HG02678 (cell line): ENCODE measurements around the gene POC1A.
"Not testable (repeated sequence)": the region's sequence is repeated elsewhere in the genome, so short reads cannot be mapped to it uniquely, and the experiment has no call there.

Experiments
- ATAC-seq: cut with Tn5 transposase; IDR thresholded peaks from one replicate; pipeline ENCODE4 v1.9.1; 2021; ENCODE audit warnings: mild to moderate bottlenecking, moderate library complexity; ENCODE audit not compliant: unreplicated experiment

POC1A gene

GRCh38 chr3:52153389-52154096, 680 bp downstream of the POC1A start:
- peak; percentile 5 for ATAC-seq

DNA sequence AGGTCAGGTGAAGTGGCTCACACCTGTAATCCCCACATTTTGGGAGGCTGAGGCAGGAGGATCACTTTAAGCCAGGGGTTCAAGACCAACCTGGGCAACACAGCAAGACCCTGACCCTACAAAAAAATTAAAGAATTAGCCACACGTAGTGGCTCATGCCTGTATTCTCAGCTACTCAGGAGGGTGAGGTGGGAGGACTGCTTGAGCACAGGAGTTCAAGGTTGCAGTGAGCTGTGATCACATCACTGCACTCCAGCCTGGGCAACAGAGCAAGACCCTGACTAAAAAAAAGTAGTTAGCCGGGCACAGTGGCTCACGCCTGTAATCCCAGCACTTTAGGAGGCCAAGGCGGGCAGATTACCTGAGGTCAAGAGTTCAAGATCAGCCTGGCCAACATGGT, 2.2 kb downstream of the POC1A start:
- ATAC-seq = not testable (repeated sequence)

GRCh38 chr3:52150860-52151259, 3.4 kb downstream of the POC1A start:
- no peak for ATAC-seq

DNA sequence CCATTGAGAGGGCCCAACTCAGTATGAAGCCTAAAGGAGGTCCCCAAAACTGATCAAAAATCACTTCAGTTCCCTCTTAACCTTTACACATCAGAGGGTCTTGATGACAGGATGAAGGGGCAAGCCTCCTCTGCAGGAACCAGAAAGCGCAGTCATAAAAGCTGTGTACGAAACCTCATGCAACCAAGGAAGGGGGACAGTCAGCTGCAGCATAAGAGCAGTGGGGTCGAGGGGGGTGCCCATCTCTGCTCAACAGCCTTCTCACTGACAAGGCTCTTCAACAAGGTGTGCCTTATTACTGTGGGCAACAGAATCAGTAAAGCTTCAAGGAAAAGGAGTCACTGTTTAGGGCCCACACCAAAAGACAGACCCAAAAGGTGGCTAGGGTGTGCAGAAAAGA, 3.9 kb downstream of the POC1A start:
- no peak for ATAC-seq

- ATAC-seq = no peak
Measured at GRCh38 chr3:52149726-52150125, 4.5 kb downstream of the POC1A start.

DNA sequence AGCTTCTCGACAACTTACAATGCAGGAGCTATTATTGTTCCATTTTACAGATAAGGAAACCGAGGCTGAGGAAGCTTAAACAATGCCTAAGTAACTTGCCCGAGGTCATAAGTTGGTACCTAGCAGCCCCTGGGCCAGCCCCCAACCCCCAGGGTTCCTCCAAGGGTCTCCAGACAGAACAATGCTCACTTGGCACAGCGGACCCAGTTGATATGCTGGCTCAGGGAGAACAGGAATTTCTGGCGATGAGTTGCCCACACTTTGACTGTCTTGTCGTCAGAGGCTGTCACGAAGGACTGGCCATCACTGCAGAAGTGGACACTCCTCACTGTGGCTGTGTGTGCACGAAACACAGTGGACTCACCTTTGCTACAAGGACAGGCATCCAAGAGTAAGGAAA, 5.2 kb downstream of the POC1A start:
- no peak for ATAC-seq

GRCh38 chr3:52147804-52148203, 6.4 kb downstream of the POC1A start:
- no peak for ATAC-seq

GRCh38 chr3:52146811-52147210, 7.4 kb downstream of the POC1A start:
- ATAC-seq = no peak

DNA sequence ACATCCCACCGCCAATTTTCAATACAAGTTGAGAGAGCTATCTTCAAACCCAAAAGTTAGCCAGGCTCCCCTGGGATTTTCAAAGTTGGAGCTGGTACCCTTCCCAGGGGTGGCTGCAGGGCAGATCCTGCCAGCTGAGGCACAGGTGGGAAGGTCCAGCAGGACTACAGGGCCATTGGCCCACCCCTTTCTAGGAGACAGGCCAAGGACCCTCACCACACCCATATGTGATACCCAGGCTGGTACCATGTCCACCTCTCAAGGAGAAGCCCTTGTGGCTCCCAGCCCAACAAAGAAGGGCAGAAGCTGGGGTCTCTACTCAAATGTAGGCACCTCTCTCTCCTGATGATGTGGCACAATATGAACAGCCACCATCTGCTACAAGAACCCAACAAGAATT, 8.0 kb downstream of the POC1A start:
- ATAC-seq = no peak

GRCh38 chr3:52145736-52146110, 8.5 kb downstream of the POC1A start:
- ATAC-seq = no peak

DNA sequence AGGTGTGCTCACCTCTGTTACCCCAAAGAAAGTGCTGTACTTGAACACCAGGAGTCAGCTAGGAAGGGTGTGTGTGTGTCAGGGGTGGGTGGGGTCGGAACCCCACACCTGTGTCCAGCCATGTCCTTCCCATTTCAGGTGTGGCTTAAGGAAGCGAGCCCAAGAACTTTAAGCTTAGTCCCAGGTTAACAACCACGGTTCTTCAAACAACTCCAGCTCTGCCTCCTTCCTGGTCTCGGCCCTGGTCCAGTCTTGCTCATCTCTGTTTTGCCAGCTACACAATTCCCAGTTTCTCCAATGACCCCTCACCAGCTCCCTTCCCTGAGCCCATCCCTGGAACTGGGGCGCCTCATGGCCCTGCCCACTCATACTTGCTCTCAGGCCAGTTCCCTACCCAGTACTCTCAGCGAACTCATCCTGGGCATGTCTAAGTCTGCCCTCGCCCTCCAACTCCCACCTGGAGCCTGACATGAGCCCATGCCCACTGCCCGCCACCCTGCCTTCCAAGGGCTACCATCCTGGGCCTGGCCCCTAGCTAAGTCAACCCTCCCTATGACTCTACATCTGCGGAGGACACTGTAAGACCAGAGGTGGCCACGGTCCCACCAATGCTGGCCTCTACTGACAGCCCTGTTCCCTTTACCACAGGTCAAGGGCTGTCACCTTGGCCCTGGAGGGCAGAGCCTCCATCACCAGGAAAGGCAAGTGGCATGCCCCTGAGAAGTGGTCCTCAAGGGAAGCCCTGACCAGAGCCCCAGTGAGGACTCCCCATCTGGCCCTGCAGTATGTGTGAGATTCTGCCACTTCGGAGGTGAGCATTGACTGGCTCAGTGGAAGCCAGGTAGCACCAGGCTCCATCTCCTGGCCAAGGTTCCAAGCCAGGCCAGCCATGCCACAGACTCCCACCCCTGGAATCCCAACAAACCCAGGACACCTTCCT, 9.2 kb downstream of the POC1A start:
- no peak for ATAC-seq

- ATAC-seq = peak; percentile 50
Measured at GRCh38 chr3:52144034-52144795, 10.0 kb downstream of the POC1A start.

GRCh38 chr3:52143616-52144015, 10.6 kb downstream of the POC1A start:
- ATAC-seq = no peak

DNA sequence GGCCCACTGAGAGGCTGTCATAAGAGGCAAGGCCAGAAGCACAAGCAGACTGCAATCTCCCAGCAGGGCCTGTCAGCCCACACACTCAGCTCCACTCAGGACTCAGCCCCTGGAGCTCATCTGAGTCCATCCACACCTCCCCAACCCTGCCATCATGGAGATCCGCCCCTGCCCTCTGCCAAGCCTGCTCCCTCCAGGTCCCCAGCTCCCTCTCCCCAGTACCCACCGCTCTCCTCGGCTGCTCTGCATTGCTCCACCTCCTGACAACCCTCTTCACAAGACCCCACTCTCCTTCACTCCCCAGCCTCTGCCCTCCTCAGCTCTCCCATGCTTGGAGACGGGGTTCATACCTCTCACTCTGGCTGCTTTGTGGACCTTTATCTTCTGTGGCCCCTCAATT, 11.1 kb downstream of the POC1A start:
- no peak for ATAC-seq

DNA sequence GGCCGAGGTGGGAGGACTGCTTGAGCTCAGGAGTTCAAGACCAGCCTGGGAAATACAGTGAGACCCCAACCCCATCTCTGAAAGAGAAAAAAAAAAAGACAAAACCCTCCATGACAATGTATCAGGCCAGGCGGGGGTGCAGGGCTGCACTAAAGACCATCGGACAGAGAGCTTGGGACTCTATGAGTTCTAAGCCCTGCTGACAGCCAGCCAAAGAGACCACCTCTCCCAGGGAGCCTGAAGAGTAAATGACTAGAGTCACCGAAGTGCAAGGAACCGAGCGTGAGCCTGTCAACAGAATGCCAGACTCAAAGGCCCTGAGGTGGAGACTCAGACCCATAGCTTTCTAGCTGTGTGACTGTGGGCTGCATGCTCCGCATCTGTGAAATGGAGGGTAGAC, 12.5 kb downstream of the POC1A start:
- no peak for ATAC-seq

DNA sequence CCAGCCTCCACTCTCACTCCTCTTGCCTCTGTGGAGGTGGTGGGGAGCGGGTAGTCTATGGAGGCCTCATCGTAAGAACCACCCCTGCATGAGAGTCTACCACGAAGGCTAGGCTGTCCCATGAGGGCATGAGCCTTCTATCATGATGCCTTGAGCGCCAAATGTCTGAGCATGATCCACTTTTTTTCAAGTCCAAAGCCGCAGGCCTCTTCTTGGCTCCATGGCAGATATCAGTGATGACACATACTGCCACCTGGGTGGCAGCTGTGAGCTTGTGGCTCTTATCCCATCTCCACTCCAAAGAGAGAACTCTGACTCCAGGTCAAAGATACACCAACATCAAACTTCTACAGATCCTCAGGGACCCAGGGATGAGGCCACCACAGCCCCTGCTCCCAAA, 13.5 kb downstream of the POC1A start:
- no peak for ATAC-seq

DNA sequence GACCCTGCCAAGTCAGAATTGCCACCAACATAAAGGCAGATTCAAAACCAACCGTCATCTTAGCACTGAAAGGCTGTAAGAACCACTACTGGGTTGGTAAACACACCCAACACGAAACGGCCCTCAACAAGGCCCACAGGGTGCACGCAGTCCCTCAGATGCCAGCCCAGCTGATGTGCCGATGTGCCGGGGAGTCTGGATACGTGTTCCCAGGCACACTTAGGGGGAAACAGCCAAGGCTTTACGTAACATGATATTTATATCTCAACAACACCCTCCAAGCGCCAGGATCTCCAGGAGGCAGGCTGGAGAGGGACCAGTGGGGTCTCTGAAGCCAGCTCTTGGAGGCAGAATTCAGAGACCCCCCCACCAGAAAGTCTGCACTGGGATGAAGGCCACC, 14.2 kb downstream of the POC1A start:
- no peak for ATAC-seq

- no peak for ATAC-seq
Measured at GRCh38 chr3:52137311-52137710, 16.9 kb downstream of the POC1A start.

DNA sequence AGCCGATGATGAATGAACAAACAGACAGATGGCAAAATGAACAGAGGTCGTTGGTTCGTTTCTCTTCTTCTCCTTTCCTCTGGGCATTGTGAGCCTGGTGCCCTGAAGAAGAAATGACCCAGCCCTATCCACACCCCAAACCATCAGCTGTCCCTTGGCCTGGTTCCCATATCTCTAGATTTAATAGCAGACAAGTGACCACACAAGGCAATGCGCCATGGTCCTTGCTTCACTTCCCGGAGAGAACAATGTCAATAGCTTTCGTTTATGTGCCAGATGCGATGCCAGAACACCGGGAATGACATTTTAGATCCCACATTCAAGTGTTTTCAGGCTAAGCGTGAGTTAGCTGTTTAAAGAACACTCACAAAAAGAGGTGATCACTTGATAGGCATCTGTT, 17.7 kb downstream of the POC1A start:
- no peak for ATAC-seq

GRCh38 chr3:52135332-52135731, 18.9 kb downstream of the POC1A start:
- no peak for ATAC-seq

GRCh38 chr3:52134761-52135160, 19.5 kb downstream of the POC1A start:
- ATAC-seq = no peak

DNA sequence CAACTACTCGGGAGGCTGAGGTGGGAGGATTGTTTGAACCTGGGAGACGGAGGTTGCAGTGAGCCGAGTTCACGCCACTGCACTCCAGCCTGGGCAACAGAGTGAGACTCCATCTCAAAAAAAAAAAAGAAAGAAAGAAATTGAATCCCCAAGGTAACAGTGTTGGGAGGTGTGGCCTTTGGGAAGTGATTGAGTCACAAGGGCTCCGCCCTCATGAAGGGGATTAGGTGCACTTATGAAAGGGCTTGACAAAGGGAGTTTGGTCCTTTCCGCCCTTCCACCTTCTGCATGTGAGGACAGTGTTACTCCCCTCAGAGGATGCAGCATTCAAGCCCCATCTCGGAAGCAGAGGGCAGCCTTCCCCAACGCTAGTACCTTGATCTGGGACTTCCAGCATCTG, 21.3 kb downstream of the POC1A start:
- ATAC-seq = no peak
